GM13977 (cell line): ENCODE results near the gene OXNAD1.
A peak's percentile ranks its signal among the peaks of the same experiment; 100 is the strongest.

ENCODE experiments used
- DNase-seq: peaks from one replicate; pipeline ENCODE4 v3.0.0; 2012; ENCODE audit warnings: low spot score
- CTCF ChIP-seq: IDR thresholded peaks from 2 replicates; pipeline ENCODE4 v1.5.1; 2012; ENCODE audit warnings: mild to moderate bottlenecking, control low read depth; ENCODE audit not compliant: insufficient read depth; ENCODE audit errors: extremely low read depth, missing control alignments
- in situ Hi-C: fragments of 300-500 bp; cut with MboI; formaldehyde crosslinking; loops from one replicate; pipeline ENCODE4 v1.12.0; 2022; ENCODE audit warnings: low sequenced_read_pairs, low pct_unique_long_range_greater_than_20kb, mixed read lengths, inconsistent platforms; ENCODE audit not compliant: unreplicated experiment

The OXNAD1 gene

GRCh38 chr3:16264708-16265454, at the start of gene OXNAD1, which contains the start of gene DPH3:
TSS of gene OXNAD1 (plus strand) at chr3:16265212. CDS start at chr3:16270953, 5,741 bp downstream.
TSS of gene DPH3 (minus strand) at chr3:16264943. CDS start at chr3:16264876, 67 bp downstream.
- peak; percentile 93 for DNase-seq
- in situ Hi-C loops, result no loop called here
- no peak for TF ChIP-seq CTCF

GRCh38 chr3:16216373-16216935, 48.6 kb upstream of the OXNAD1 start:
- DNase-seq, result no peak
- no peak for TF ChIP-seq CTCF
- in situ Hi-C loops, result no loop called here

- TF ChIP-seq CTCF, result no peak
- DNase-seq, result no peak
- in situ Hi-C loops, result no loop called here
Observed at GRCh38 chr3:16219777-16220176, 45.2 kb upstream of the OXNAD1 start.

- no peak for TF ChIP-seq CTCF
- no peak for DNase-seq
- in situ Hi-C loops, result no loop called here
Observed at GRCh38 chr3:16221990-16222389, 43.0 kb upstream of the OXNAD1 start.

- in situ Hi-C loops, result no loop called here
- TF ChIP-seq CTCF, result no peak
- DNase-seq, result no peak
Observed at GRCh38 chr3:16222547-16222946, 42.5 kb upstream of the OXNAD1 start.

- DNase-seq, result no peak
- in situ Hi-C loops, result no loop called here
- no peak for TF ChIP-seq CTCF
Observed at GRCh38 chr3:16224325-16224724, 40.7 kb upstream of the OXNAD1 start.
